OCI-M2 (cell line): Measurements from ENCODE around the gene FBXO3.

ENCODE experiments used
- DNase-seq: peaks from one replicate; lab custom pipeline; 2025; ENCODE audit not compliant: unreplicated experiment; lab: John Stamatoyannopoulos, UW

The FBXO3 gene

GRCh38 chr11:33772870-33773269, 1.4 kb downstream of the FBXO3 start:
- DNase-seq: no peak

- DNase-seq: no peak
Measured at GRCh38 chr11:33772300-33772699, 2.0 kb downstream of the FBXO3 start.

- no peak for DNase-seq
Measured at GRCh38 chr11:33770236-33770635, 4.1 kb downstream of the FBXO3 start.

- DNase-seq: no peak
Measured at GRCh38 chr11:33769542-33769941, 4.8 kb downstream of the FBXO3 start.

GRCh38 chr11:33767624-33768023, 6.7 kb downstream of the FBXO3 start:
- no peak for DNase-seq

GRCh38 chr11:33766085-33766484, 8.2 kb downstream of the FBXO3 start:
- DNase-seq: no peak

- no peak for DNase-seq
Measured at GRCh38 chr11:33761471-33761870, 12.8 kb downstream of the FBXO3 start.

GRCh38 chr11:33753304-33753967, 20.9 kb downstream of the FBXO3 start:
- no peak for DNase-seq

GRCh38 chr11:33751878-33752277, 22.4 kb downstream of the FBXO3 start:
- DNase-seq: no peak

- DNase-seq: no peak
Measured at GRCh38 chr11:33747979-33748378, 26.3 kb downstream of the FBXO3 start.

GRCh38 chr11:33743291-33743690, 31.0 kb downstream of the FBXO3 start:
- no peak for DNase-seq

- no peak for DNase-seq
Measured at GRCh38 chr11:33742249-33742851, 32.0 kb downstream of the FBXO3 start.

- no peak for DNase-seq
Measured at GRCh38 chr11:33741806-33742205, 32.5 kb downstream of the FBXO3 start.

- no peak for DNase-seq
Measured at GRCh38 chr11:33737362-33737821, 36.9 kb downstream of the FBXO3 start.

- no peak for DNase-seq
Measured at GRCh38 chr11:33736148-33736812, 38.0 kb downstream of the FBXO3 start, which contains the start of gene CD59. TSS of gene CD59 (minus strand) at chr11:33736423. CDS start at chr11:33722445, 13,978 bp downstream.

- no peak for DNase-seq
Measured at GRCh38 chr11:33735271-33736147, 38.8 kb downstream of the FBXO3 start.

GRCh38 chr11:33734441-33735270, 39.7 kb downstream of the FBXO3 start:
- DNase-seq: no peak

- DNase-seq: no peak
Measured at GRCh38 chr11:33733980-33734379, 40.3 kb downstream of the FBXO3 start.

GRCh38 chr11:33731723-33732531, 42.4 kb downstream of the FBXO3 start:
- DNase-seq: no peak
